Putamen (tissue), 1 donor: Measurements from ENCODE around the gene TNFAIP6.
"Not testable (repeated sequence)": the region's sequence is repeated elsewhere in the genome, so short reads cannot be mapped to it uniquely, and the experiment has no call there.

Source experiments
- DNase-seq: peaks from one replicate; pipeline ENCODE4 v3.0.0-alpha.2; 2016; ENCODE audit warnings: low spot score

TNFAIP6 gene

DNA sequence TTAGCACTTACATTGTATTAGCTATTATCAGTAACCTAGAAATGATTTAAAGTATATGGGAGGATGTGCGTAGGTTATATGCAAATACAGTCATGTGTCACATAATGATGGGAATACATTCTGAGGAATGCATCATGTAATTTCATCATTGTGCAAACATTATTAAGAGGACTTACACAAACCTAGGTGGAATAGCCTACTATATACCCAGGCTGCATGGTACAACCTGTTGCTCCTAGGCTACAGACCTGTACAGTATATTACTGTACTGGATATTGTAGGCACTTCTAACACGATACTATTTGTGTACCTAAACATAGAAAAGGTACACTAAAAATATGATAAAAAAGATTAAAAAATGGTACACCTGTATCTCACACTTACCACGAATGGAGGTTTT lies 60.3 kb downstream of the TNFAIP6 start:
- no peak for DNase-seq

DNA sequence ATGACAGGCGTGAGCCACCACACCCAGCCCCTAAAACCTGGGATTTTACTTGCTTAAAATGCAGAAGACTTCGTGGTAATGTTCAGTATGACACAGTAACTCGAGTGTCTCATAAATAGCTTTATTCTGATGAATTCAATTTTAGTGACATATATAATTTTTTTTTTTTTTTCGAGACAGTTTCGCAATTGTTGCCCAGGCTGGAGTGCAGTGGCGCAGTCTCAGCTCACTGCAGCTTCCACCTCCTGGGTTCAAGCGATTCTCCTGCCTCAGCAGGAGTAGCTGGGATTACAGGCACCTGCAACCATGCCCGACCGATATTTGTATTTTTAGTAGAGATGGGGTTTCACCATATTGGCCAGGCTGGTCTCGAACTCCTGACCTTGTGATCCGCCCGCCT lies 64.3 kb downstream of the TNFAIP6 start:
- not testable (repeated sequence) for DNase-seq

DNA sequence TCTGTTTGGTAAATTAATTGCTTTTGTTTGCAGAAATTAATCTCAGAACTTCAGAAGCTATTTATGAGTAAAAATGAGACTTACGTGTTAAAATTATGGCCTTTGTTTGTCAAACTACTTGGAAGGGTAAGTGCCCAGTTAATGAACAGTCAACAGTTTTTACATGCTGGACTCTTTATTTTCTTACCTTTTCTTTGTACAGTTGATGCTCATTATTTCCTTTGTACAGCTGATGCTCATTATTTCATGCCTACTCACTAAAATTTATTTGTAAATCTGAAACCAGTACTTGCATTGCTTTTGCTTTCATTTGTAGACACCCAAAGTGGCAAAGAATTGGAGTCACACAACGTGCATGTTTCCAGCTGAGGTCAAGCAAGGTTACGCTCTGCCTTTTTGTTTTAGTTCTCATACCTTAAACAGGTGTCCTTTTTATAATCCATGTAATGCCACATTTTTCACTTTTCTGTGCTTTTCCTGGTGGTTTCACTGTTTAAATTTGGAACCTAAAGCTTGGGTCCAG lies 65.6 kb downstream of the TNFAIP6 start:
- DNase-seq, result no peak

DNA sequence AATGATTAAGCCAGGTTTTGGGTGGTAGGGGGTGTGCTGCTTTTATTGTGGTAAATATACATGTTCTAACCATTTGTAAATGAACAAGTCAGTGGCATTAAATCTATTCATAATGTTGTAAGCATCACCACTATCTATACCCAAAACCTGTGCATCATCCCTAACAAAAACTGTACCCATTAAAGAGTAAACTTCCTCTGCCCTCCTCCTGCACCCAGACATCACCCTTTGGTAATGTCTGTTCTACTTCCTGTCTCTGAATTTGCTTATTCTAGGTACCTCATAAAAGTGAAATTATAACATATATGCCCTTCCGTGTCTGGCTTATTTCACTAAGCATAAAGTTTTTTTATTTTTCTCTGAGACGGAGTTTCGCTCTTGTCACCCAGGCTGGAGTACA lies 66.4 kb downstream of the TNFAIP6 start:
- DNase-seq, result no peak
